GM15510 (cell line): Measurements from ENCODE around the gene VWA7.

Experiments used
- POLR2A ChIP-seq: IDR thresholded peaks from 3 replicates; pipeline ENCODE4 v1.6.1; 2011; ENCODE audit warnings: borderline replicate concordance; ENCODE audit not compliant: insufficient read length; ENCODE audit errors: extremely low read depth

The VWA7 gene

GRCh38 chr6:31780507-31781243 is 3.5 kb upstream of the VWA7 start:
- no peak for TF ChIP-seq POLR2A

- TF ChIP-seq POLR2A = no peak
Observed at GRCh38 chr6:31779908-31780307, 2.8 kb upstream of the VWA7 start.

- TF ChIP-seq POLR2A = no peak
Observed at GRCh38 chr6:31778999-31779885, 2.1 kb upstream of the VWA7 start.

GRCh38 chr6:31778193-31778592 is 1.1 kb upstream of the VWA7 start:
- TF ChIP-seq POLR2A = no peak

DNA sequence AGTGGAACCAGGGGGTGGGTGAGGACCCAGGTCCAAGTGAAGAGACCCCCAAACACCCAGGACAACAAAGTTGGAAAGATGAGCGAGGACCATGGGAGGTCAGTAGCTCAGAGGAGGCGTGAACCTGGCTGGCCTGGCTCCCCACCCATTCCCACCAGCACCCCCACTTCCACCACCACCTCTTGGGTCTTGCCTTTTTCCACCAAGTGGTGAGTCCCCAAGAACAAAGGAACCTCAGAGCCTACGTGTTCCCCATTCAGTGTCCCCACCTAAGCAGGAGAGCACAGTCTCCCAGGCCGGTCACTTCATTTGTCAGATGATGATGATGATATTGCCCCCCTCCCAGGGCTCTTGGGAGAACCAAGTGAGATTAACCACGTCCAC is 531 bp upstream of the VWA7 start:
- TF ChIP-seq POLR2A = no peak

- TF ChIP-seq POLR2A = no peak
Observed at GRCh38 chr6:31776485-31776988, 591 bp downstream of the VWA7 start.

GRCh38 chr6:31775633-31776484 is 1.3 kb downstream of the VWA7 start:
- TF ChIP-seq POLR2A = no peak

DNA sequence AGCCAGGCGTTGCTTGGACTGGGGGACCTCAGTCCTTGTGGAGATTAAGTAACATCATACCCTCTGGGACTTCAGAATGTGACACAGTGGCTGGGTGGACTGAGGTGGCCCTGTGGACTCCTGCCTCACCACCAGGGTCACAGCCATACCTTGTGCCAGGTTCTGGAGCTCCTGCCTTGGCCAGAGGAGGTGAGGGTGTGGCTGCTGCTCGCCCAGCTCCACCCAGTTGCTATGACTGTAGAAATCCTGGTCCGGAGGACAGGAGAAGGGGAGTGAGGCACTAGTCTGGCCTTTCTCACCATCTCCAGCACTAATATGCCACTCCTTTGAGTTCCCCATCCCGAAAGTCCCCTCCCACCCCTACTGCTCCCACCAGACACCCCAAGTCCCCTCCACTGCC is 1.9 kb downstream of the VWA7 start:
- no peak for TF ChIP-seq POLR2A

- no peak for TF ChIP-seq POLR2A
Observed at GRCh38 chr6:31771992-31772358, 5.2 kb downstream of the VWA7 start.

- TF ChIP-seq POLR2A = no peak
Observed at GRCh38 chr6:31770860-31771259, 6.3 kb downstream of the VWA7 start.

GRCh38 chr6:31769684-31770371 is 7.3 kb downstream of the VWA7 start:
- no peak for TF ChIP-seq POLR2A

DNA sequence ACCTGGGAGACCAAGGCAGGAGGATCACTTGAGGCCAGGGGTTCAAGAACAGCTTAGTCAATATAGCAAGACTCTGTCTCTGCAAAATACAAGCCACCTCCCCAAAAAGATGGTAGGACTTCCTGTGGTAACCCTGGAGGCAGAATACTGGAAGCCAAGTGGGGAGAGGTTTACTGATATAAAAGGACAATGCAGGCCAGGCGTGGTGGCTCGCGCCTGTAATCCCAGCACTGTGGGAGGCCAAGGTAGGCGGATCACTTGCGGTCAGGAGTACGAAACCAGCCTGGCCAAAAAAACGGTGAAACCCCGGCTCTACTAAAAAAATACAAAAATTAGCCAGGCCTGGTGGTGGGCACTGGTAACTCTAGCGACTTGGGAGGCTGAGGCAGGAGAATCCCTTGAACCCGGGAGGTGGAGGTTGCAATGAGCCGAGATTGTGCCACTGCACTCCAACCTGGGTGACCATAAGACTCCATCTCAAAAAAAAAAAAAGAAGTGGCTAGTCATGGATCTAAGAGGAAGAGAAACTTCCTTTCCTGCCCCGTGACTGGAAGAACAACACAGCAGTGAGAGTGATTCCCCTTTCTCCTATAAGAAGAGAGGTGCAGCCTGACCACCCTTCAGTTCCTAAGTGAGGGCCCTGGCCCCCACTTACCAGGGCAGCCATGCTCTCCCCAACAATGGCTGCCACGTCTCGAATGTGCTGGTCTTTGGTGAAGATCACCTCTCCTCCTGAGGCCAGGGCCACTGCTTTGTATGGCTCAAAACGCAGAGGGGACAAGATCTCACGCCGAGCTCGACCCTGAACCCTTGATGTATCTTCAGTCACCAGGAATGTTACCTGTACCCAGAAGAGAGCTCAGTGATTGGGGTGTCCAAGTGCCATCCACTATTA is 8.5 kb downstream of the VWA7 start:
- TF ChIP-seq POLR2A = no peak

GRCh38 chr6:31767096-31767645 is 10.0 kb downstream of the VWA7 start:
- TF ChIP-seq POLR2A = no peak
